Neural progenitor cell (in vitro differentiated cells): ENCODE measurements around the gene ASTN2. TPM values are rescaled to one million over a fixed set of nuclear protein-coding genes. Genes with fewer than 3 reads are reported as not detected.

ENCODE experiments used
- DNase-seq: peaks from one replicate; pipeline ENCODE4 v3.0.0-alpha.2; 2016; ENCODE audit warnings: low spot score
- H2AFZ ChIP-seq: fragments of 200-600 bp; sonication (generic); replicated peaks from 2 replicates; pipeline ENCODE4 v1.6.1; 2016; ENCODE audit warnings: antibody characterized with exemption
- H3F3A ChIP-seq: fragments of 200-600 bp; sonication (generic); 2 replicates; pipeline ENCODE4 v1.6.1; 2016; ENCODE audit warnings: antibody characterized with exemption, low read depth
- H3K27ac ChIP-seq: fragments of 200-600 bp; sonication (generic); 2 replicates; pipeline ENCODE4 v1.5.1; 2016; ENCODE audit warnings: mild to moderate bottlenecking
- H3K27me3 ChIP-seq: fragments of 200-600 bp; sonication (generic); 2 replicates; pipeline ENCODE4 v1.6.1; 2016; ENCODE audit warnings: mild to moderate bottlenecking, moderate library complexity
- H3K36me3 ChIP-seq: fragments of 200-600 bp; sonication (generic); 2 replicates; pipeline ENCODE4 v1.5.1; 2016
- H3K4me1 ChIP-seq: fragments of 200-600 bp; sonication (generic); 2 replicates; pipeline ENCODE4 v1.6.1; 2016; ENCODE audit warnings: mixed run types
- H3K4me2 ChIP-seq: fragments of 200-600 bp; sonication (generic); 2 replicates; pipeline ENCODE4 v1.6.1; 2016
- H3K4me3 ChIP-seq: fragments of 200-600 bp; sonication (generic); 2 replicates; pipeline ENCODE4 v1.5.1; 2016
- H3K79me2 ChIP-seq: fragments of 200-600 bp; sonication (generic); 2 replicates; pipeline ENCODE4 v1.6.1; 2016; ENCODE audit warnings: low read depth
- H3K9ac ChIP-seq: fragments of 200-600 bp; sonication (generic); 2 replicates; pipeline ENCODE4 v1.6.1; 2016
- H3K9me3 ChIP-seq: fragments of 200-600 bp; sonication (generic); 2 replicates; pipeline ENCODE4 v1.5.1; 2016; ENCODE audit warnings: low read depth
- H4K20me1 ChIP-seq: fragments of 200-600 bp; sonication (generic); 2 replicates; pipeline ENCODE4 v1.6.1; 2016; ENCODE audit warnings: low read depth
- H3K27ac Mint-ChIP-seq: 3 replicates; pipeline ENCODE4 v1.8.0; 2021; ENCODE audit warnings: mixed read lengths
- H3K27me3 Mint-ChIP-seq: 2 replicates; pipeline ENCODE4 v1.8.0; 2022; ENCODE audit warnings: low read depth, mild to moderate bottlenecking, inconsistent platforms, moderate library complexity, mixed read lengths; ENCODE audit not compliant: insufficient read depth
- H3K36me3 Mint-ChIP-seq: 3 replicates; pipeline ENCODE4 v1.8.0; 2021; ENCODE audit warnings: mixed read lengths
- H3K4me1 Mint-ChIP-seq: 3 replicates; pipeline ENCODE4 v1.8.0; 2021; ENCODE audit warnings: mixed read lengths
- H3K4me3 Mint-ChIP-seq: 3 replicates; pipeline ENCODE4 v1.8.0; 2021; ENCODE audit warnings: mild to moderate bottlenecking, moderate library complexity, mixed read lengths
- H3K9me3 Mint-ChIP-seq: 3 replicates; pipeline ENCODE4 v1.8.0; 2020; ENCODE audit warnings: mixed read lengths
- CTCF ChIP-seq: fragments of 200-600 bp; sonication (generic); IDR thresholded peaks from 2 replicates; pipeline ENCODE4 v1.5.1; 2017; ENCODE audit warnings: antibody characterized with exemption, mild to moderate bottlenecking
- EZH2 ChIP-seq: fragments of 200-600 bp; sonication (generic); IDR thresholded peaks from 2 replicates; pipeline ENCODE4 v1.6.1; 2017; ENCODE audit warnings: antibody characterized with exemption, mild to moderate bottlenecking, moderate library complexity
- EZH2phosphoT487 ChIP-seq: fragments of 200-600 bp; sonication (generic); IDR thresholded peaks from 2 replicates; pipeline ENCODE4 v1.6.1; 2017; ENCODE audit warnings: antibody characterized with exemption
- total RNA-seq: library from RNA; depleted of rRNA; stranded (reverse); fragments of >200 nt; gene quantifications from 2 replicates; pipeline ENCODE4 v1.2.3, GENCODE V29; 2015; ENCODE audit warnings: low replicate concordance

The ASTN2 gene
- total RNA-seq, 1 donor from 2014 or later, result 8.0 TPM

- Mint-ChIP-seq H3K27ac (no peak overlapping the region), H3K27me3 (no peaks in the 10 kb centered on the region)
- TF ChIP-seq EZH2, result no peak
- no peak for TF ChIP-seq CTCF
- TF ChIP-seq EZH2phosphoT487, result no peak
Observed at GRCh38 chr9:116987721-116988485, 427.0 kb downstream of the ASTN2 start.

DNA sequence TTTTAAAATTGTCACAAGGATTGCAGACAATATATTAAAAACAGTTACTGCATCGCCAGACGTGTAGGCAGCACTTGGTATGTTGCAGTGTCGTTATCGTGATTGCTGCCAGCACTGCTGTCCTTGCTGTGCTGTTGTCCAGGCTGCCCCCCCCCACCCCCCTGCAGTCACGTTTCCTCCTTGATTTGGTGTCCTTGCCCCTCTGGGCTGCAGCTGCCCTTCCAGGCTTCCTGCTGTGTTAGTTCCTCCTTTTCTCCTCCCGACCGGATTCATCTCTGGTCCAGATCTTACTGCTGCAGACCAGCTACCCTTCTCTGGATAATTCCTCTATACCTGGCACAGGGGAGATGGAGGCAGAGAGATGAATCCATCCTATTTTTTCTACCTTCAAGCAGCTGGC is 428.8 kb downstream of the ASTN2 start:
- H3K27me3 ChIP-seq, result no peaks in the 10 kb centered on the region
- H3K9me3 Mint-ChIP-seq, result no peaks in the 10 kb centered on the region
- no peak overlapping the region for H3K4me2 ChIP-seq
- no peaks in the 10 kb centered on the region for H3K36me3 Mint-ChIP-seq
- H3K27ac Mint-ChIP-seq, result no peak overlapping the region
- no peaks in the 10 kb centered on the region for H3K79me2 ChIP-seq
- H3K9me3 ChIP-seq, result no peaks in the 10 kb centered on the region
- H3K36me3 ChIP-seq, result no peaks in the 10 kb centered on the region
- H3K4me1 Mint-ChIP-seq, result peaks cover 4% of the 10 kb centered on the region
- H3K27ac ChIP-seq, result no peak overlapping the region
- H3K27me3 Mint-ChIP-seq, result no peaks in the 10 kb centered on the region
- H3K4me1 ChIP-seq, result peaks cover 10% of the 10 kb centered on the region
- no peak overlapping the region for H3K4me3 ChIP-seq
- DNase-seq, result no peak
- H3F3A ChIP-seq, result no peaks in the 10 kb centered on the region
- no peak overlapping the region for H2AFZ ChIP-seq
- TF ChIP-seq CTCF (no peak), EZH2phosphoT487 (no peak), EZH2 (no peak)
- no peak overlapping the region for H3K4me3 Mint-ChIP-seq
- no peak overlapping the region for H3K9ac ChIP-seq
- H4K20me1 ChIP-seq, result no peaks in the 10 kb centered on the region

More at GRCh38 chr9:116987721-116988485, 427.0 kb downstream of the ASTN2 start:
- no peaks in the 10 kb centered on the region for H3F3A ChIP-seq
- H3K27me3 ChIP-seq, result no peaks in the 10 kb centered on the region
- H3K36me3 ChIP-seq, result no peaks in the 10 kb centered on the region
- Mint-ChIP-seq H3K36me3 (no peaks in the 10 kb centered on the region), H3K4me3 (no peak overlapping the region), H3K4me1 (peaks cover 4% of the 10 kb centered on the region), H3K9me3 (no peaks in the 10 kb centered on the region)
- no peak overlapping the region for H3K9ac ChIP-seq
- H3K79me2 ChIP-seq, result no peaks in the 10 kb centered on the region
- H4K20me1 ChIP-seq, result no peaks in the 10 kb centered on the region
- no peak overlapping the region for H2AFZ ChIP-seq
- no peaks in the 10 kb centered on the region for H3K9me3 ChIP-seq
- peaks cover 17% of the 10 kb centered on the region for H3K4me1 ChIP-seq
- H3K4me3 ChIP-seq, result no peak overlapping the region
- H3K27ac ChIP-seq, result no peak overlapping the region
- no peak for DNase-seq
- no peak overlapping the region for H3K4me2 ChIP-seq

GRCh38 chr9:116985596-116985995 is 429.3 kb downstream of the ASTN2 start:
- H3K4me3 Mint-ChIP-seq, result no peak overlapping the region
- Histone ChIP-seq H3K4me1 (peaks cover 10% of the 10 kb centered on the region), H3K36me3 (no peaks in the 10 kb centered on the region), H3K9me3 (no peaks in the 10 kb centered on the region), H4K20me1 (no peaks in the 10 kb centered on the region), H3F3A (no peaks in the 10 kb centered on the region), H3K27ac (no peak overlapping the region), H3K4me3 (no peak overlapping the region), H3K79me2 (no peaks in the 10 kb centered on the region), H3K9ac (no peak overlapping the region), H3K4me2 (no peak overlapping the region), H2AFZ (no peak overlapping the region), H3K27me3 (no peaks in the 10 kb centered on the region)
- peaks cover 4% of the 10 kb centered on the region for H3K4me1 Mint-ChIP-seq
- H3K9me3 Mint-ChIP-seq, result no peaks in the 10 kb centered on the region
- no peaks in the 10 kb centered on the region for H3K36me3 Mint-ChIP-seq
- no peak overlapping the region for H3K27ac Mint-ChIP-seq
- no peaks in the 10 kb centered on the region for H3K27me3 Mint-ChIP-seq
- TF ChIP-seq EZH2phosphoT487, result no peak
- TF ChIP-seq EZH2, result no peak
- TF ChIP-seq CTCF, result no peak
- no peak for DNase-seq
